HepG2 (cell line): Measurements from ENCODE around the gene PPP2R1B. TPM values are rescaled to one million over a fixed set of nuclear protein-coding genes. Genes with fewer than 3 reads are reported as not detected.
A peak's percentile ranks its signal among the peaks of the same experiment; 100 is the strongest.

Experiments
- AGO1 ChIP-seq: fragments of 200-400 bp; formaldehyde crosslinking; IDR thresholded peaks from 2 replicates; pipeline ENCODE4 v1.6.1; 2017; ENCODE audit warnings: mild to moderate bottlenecking, low read depth, low read length, moderate library complexity; ENCODE audit not compliant: poor library complexity, severe bottlenecking
- ELF4 ChIP-seq: sonication (generic); formaldehyde crosslinking; IDR thresholded peaks from 2 replicates; pipeline ENCODE4 v1.5.0; 2020; ENCODE audit warnings: missing genetic modification reagents, mild to moderate bottlenecking, moderate library complexity, borderline replicate concordance
- HDAC1 ChIP-seq: sonication (generic); formaldehyde crosslinking; IDR thresholded peaks from 2 replicates; pipeline ENCODE4 v1.5.1; 2020; ENCODE audit warnings: mild to moderate bottlenecking, missing genetic modification reagents
- HIC2 ChIP-seq: sonication (generic); formaldehyde crosslinking; IDR thresholded peaks from 2 replicates; pipeline ENCODE4 v1.9.0; 2022; ENCODE audit warnings: low read depth, missing genetic modification reagents
- RBFOX2 ChIP-seq: fragments of 200-400 bp; formaldehyde crosslinking; IDR thresholded peaks from 2 replicates; pipeline ENCODE4 v1.6.1; 2017; ENCODE audit warnings: low read depth, mild to moderate bottlenecking, low read length
- ZBTB40 ChIP-seq, 2 experiments: fragments of 450-650 bp in 1 of 2; sonication (generic) in 1 of 2; formaldehyde crosslinking in 1 of 2; IDR thresholded peaks; 2 replicates each; pipeline versions ENCODE4 v1.6.1 to v1.8.0; 2016 to 2022; ENCODE audit warnings: antibody characterized with exemption in 1 of 2, mild to moderate bottlenecking in 1 of 2, missing genetic modification reagents in 1 of 2
- ZNF274 ChIP-seq: sonication (generic); formaldehyde crosslinking; IDR thresholded peaks from 2 replicates; pipeline ENCODE4 v1.5.1; 2020; ENCODE audit warnings: mild to moderate bottlenecking, missing genetic modification reagents
- ZNF546 ChIP-seq: sonication (generic); formaldehyde crosslinking; conservative IDR thresholded peaks from 2 replicates; pipeline ENCODE4 v1.8.1; 2023; ENCODE audit warnings: mild to moderate bottlenecking, missing genetic modification reagents
- ZNF556 ChIP-seq: sonication (generic); formaldehyde crosslinking; IDR thresholded peaks from 2 replicates; pipeline ENCODE4 v1.4.0; 2020; ENCODE audit warnings: mild to moderate bottlenecking, missing genetic modification reagents, borderline replicate concordance
- ZNF670 ChIP-seq: sonication (generic); formaldehyde crosslinking; IDR thresholded peaks from 2 replicates; pipeline ENCODE4 v1.8.0; 2022; ENCODE audit warnings: mild to moderate bottlenecking, missing genetic modification reagents, borderline replicate concordance
- ZSCAN31 ChIP-seq: sonication (generic); formaldehyde crosslinking; IDR thresholded peaks from 2 replicates; pipeline ENCODE4 v1.5.0; 2020; ENCODE audit warnings: low read depth, mild to moderate bottlenecking, missing genetic modification reagents
- polyA plus RNA-seq, 8 experiments: library from polyadenylated mRNA; depleted of rRNA in 3 of 8; stranded (reverse) in 7 of 8; unstranded in 1 of 8; fragments of >200 nt; fragmentation: Illumina TruSeq in 4 of 8; extraction: Trizol in 4 of 8; gene quantifications; 2 replicates each; pipeline versions ENCODE4 v1.2.1 to v1.2.3, GENCODE V29; 2011 to 2016; ENCODE audit warnings: low read depth in 4 of 8, missing spikeins in 1 of 8, mixed read lengths in 1 of 8; ENCODE audit not compliant: insufficient read depth in 1 of 8
- total RNA-seq, 5 experiments: library from RNA; depleted of rRNA; stranded (reverse); fragments of >200 nt; fragmentation: Illumina TruSeq; extraction: Trizol; gene quantifications; 2 replicates each; pipeline ENCODE4 v1.2.3, GENCODE V29; 2016; ENCODE audit warnings: low read depth in 1 of 5
- TF ChIP-seq, protein P1 (sequence below): sonication (generic); formaldehyde crosslinking; IDR thresholded peaks from 2 replicates; pipeline ENCODE4 v1.4.0; 2020; ENCODE audit warnings: mild to moderate bottlenecking, missing genetic modification reagents

The PPP2R1B gene
- total and polyA plus RNA-seq, 2 of the 13 experiments (the other 11 are each of a cell fraction or from before 2014, with no cell fraction given), result 22.1 to 56.8 TPM

DNA sequence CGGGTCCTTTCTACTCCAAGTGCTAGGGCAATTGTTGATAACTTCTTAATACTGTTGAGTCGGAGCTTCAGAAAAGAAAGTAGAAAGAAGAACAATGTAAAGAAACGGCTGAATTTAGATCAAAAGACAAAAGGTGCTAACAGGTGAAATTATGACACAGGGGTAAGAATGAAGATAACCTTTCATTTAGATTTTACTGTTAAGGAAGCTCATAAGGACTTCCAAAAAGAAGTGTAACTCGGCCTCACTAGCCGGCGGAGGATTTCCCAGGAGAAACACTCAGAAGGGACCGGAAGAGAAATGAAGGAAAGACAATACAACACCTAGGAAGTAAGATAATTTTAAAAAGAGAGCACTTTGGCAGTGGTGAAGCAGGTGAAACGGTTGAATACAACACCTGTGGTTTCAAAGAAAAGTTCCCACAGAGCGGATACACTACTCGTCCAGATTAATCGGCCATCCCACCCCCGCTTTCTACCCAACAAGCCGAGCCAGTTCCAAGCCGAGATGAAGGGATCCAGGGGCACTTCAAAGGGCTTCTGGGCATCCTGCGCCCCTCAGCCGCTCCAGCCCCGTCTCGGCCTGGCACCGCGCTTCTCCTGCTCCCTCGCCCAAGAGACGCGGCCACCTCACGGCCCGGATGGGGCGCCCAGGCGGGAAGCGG, 737 bp downstream of the PPP2R1B start (continued):
- no peak for TF ChIP-seq ZNF670 (CRISPR knock-in tag)
- peak; percentile 31; the same call in 1 of the 2 replicates for TF ChIP-seq RBFOX2
- 0 out of 2 replicates have a peak, but pooled peaks have one; percentile 23 for TF ChIP-seq HIC2 (CRISPR knock-in tag)
- TF ChIP-seq HDAC1 (CRISPR knock-in tag), result no peak
- TF ChIP-seq ZNF546 (CRISPR knock-in tag), result no peak
- TF ChIP-seq ZBTB40 (IDR thresholded peaks at IDR 0.05), result no peak
- TF ChIP-seq ZBTB40 (CRISPR knock-in tag; IDR thresholded peaks at IDR 0.05), result 0 out of 2 replicates have a peak, but pooled peaks have one; percentile 5
- TF ChIP-seq ELF4 (CRISPR knock-in tag), result peak; percentile 71; the same call in 1 of the 2 replicates
- TF ChIP-seq ZNF274 (CRISPR knock-in tag), result no peak
- TF ChIP-seq, protein P1, sequence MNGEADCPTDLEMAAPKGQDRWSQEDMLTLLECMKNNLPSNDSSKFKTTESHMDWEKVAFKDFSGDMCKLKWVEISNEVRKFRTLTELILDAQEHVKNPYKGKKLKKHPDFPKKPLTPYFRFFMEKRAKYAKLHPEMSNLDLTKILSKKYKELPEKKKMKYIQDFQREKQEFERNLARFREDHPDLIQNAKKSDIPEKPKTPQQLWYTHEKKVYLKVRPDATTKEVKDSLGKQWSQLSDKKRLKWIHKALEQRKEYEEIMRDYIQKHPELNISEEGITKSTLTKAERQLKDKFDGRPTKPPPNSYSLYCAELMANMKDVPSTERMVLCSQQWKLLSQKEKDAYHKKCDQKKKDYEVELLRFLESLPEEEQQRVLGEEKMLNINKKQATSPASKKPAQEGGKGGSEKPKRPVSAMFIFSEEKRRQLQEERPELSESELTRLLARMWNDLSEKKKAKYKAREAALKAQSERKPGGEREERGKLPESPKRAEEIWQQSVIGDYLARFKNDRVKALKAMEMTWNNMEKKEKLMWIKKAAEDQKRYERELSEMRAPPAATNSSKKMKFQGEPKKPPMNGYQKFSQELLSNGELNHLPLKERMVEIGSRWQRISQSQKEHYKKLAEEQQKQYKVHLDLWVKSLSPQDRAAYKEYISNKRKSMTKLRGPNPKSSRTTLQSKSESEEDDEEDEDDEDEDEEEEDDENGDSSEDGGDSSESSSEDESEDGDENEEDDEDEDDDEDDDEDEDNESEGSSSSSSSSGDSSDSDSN (CRISPR knock-in tag), result peak; percentile 84; the same call in 1 of the 2 replicates
- peak; percentile 43 for TF ChIP-seq AGO1
- TF ChIP-seq ZSCAN31 (CRISPR knock-in tag), result 0 out of 2 replicates have a peak, but pooled peaks have one; percentile 13
- TF ChIP-seq ZNF556, result 0 out of 2 replicates have a peak, but pooled peaks have one; percentile 22
